ENCODE measurements around the gene MRM3.

- TF ChIP-seq, protein P1, sequence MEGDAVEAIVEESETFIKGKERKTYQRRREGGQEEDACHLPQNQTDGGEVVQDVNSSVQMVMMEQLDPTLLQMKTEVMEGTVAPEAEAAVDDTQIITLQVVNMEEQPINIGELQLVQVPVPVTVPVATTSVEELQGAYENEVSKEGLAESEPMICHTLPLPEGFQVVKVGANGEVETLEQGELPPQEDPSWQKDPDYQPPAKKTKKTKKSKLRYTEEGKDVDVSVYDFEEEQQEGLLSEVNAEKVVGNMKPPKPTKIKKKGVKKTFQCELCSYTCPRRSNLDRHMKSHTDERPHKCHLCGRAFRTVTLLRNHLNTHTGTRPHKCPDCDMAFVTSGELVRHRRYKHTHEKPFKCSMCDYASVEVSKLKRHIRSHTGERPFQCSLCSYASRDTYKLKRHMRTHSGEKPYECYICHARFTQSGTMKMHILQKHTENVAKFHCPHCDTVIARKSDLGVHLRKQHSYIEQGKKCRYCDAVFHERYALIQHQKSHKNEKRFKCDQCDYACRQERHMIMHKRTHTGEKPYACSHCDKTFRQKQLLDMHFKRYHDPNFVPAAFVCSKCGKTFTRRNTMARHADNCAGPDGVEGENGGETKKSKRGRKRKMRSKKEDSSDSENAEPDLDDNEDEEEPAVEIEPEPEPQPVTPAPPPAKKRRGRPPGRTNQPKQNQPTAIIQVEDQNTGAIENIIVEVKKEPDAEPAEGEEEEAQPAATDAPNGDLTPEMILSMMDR (IDR thresholded peaks at IDR 0.05): no peak
- TF ChIP-seq ZFX (IDR thresholded peaks at IDR 0.05; ENCODE audit: borderline replicate concordance): no peak
Observed at GRCh38 chr17:773016-773415, 9.1 kb upstream of the MRM3 start.
